GM23338 (cell line): ENCODE results near the gene PCSK5. TPM values are rescaled to one million over a fixed set of nuclear protein-coding genes. Genes with fewer than 3 reads are reported as not detected.

Experiments used
- ATAC-seq: fragments of 200-7000 bp; cut with Tn5 transposase; 3 replicates; pipeline ENCODE4 v1.9.1; 2020
- DNase-seq: peaks from one replicate; pipeline ENCODE4 v3.0.0-alpha.2; 2015; ENCODE audit warnings: low spot score
- H2AFZ ChIP-seq: fragments of 200-600 bp; sonication (generic); 2 replicates; pipeline ENCODE4 v1.8.0; 2016; ENCODE audit warnings: antibody characterized with exemption, mild to moderate bottlenecking, moderate library complexity
- H3F3A ChIP-seq: fragments of 200-600 bp; sonication (generic); replicated peaks from 2 replicates; pipeline ENCODE4 v1.8.0; 2017; ENCODE audit warnings: antibody characterized with exemption, mixed run types, low read depth
- H3K27ac ChIP-seq: fragments of 200-600 bp; sonication (generic); 2 replicates; pipeline ENCODE4 v1.6.1; 2016; ENCODE audit warnings: low read depth
- H3K27me3 ChIP-seq: fragments of 200-600 bp; sonication (generic); 2 replicates; pipeline ENCODE4 v1.8.0; 2016; ENCODE audit warnings: mild to moderate bottlenecking, mixed run types, moderate library complexity; ENCODE audit not compliant: insufficient read depth
- H3K36me3 ChIP-seq: fragments of 200-600 bp; sonication (generic); 2 replicates; pipeline ENCODE4 v1.8.0; 2016; ENCODE audit warnings: mild to moderate bottlenecking; ENCODE audit not compliant: insufficient read depth
- H3K4me1 ChIP-seq: fragments of 200-600 bp; sonication (generic); 2 replicates; pipeline ENCODE4 v1.8.0; 2016; ENCODE audit warnings: mild to moderate bottlenecking, moderate library complexity; ENCODE audit not compliant: insufficient read depth
- H3K4me2 ChIP-seq: fragments of 200-600 bp; sonication (generic); 2 replicates; pipeline ENCODE4 v1.7.1; 2017; ENCODE audit warnings: mixed run types
- H3K4me3 ChIP-seq: fragments of 200-600 bp; sonication (generic); 2 replicates; pipeline ENCODE4 v1.6.1; 2016; ENCODE audit warnings: mixed run types
- H3K79me2 ChIP-seq: fragments of 200-600 bp; sonication (generic); replicated peaks from 2 replicates; pipeline ENCODE4 v1.8.0; 2017; ENCODE audit warnings: mild to moderate bottlenecking; ENCODE audit not compliant: insufficient read depth
- H3K9me2 ChIP-seq: fragments of 200-600 bp; sonication (generic); 2 replicates; pipeline ENCODE4 v1.8.0; 2017; ENCODE audit not compliant: insufficient read depth
- H4K20me1 ChIP-seq: fragments of 200-600 bp; sonication (generic); replicated peaks from 2 replicates; pipeline ENCODE4 v1.8.0; 2017; ENCODE audit warnings: mild to moderate bottlenecking; ENCODE audit not compliant: insufficient read depth
- H3K27ac Mint-ChIP-seq: 2 replicates; pipeline ENCODE4 v1.8.0; 2020; ENCODE audit warnings: inconsistent platforms, mild to moderate bottlenecking, moderate library complexity, mixed read lengths
- H3K27me3 Mint-ChIP-seq: 3 replicates; pipeline ENCODE4 v1.8.0; 2022; ENCODE audit warnings: low read depth, mild to moderate bottlenecking, moderate library complexity, mixed read lengths, inconsistent platforms; ENCODE audit not compliant: insufficient read depth, poor library complexity
- H3K36me3 Mint-ChIP-seq: 3 replicates; pipeline ENCODE4 v1.8.0; 2021; ENCODE audit warnings: low read depth, mild to moderate bottlenecking, inconsistent platforms, moderate library complexity, mixed read lengths
- H3K4me1 Mint-ChIP-seq: 3 replicates; pipeline ENCODE4 v1.8.0; 2020; ENCODE audit warnings: mild to moderate bottlenecking, inconsistent platforms, mixed read lengths
- H3K4me3 Mint-ChIP-seq: 3 replicates; pipeline ENCODE4 v1.8.0; 2021; ENCODE audit warnings: moderate library complexity, mild to moderate bottlenecking, inconsistent platforms, mixed read lengths
- H3K9me3 Mint-ChIP-seq: 3 replicates; pipeline ENCODE4 v1.8.0; 2020; ENCODE audit warnings: moderate library complexity, mild to moderate bottlenecking, inconsistent platforms, mixed read lengths
- EZH2 ChIP-seq: fragments of 200-600 bp; sonication (generic); IDR thresholded peaks from one replicate; pipeline ENCODE4 v1.8.0; 2017; ENCODE audit warnings: antibody characterized with exemption, mild to moderate bottlenecking, low read depth; ENCODE audit not compliant: unreplicated experiment
- EZH2phosphoT487 ChIP-seq: fragments of 200-600 bp; sonication (generic); IDR thresholded peaks from one replicate; pipeline ENCODE4 v1.8.1; 2018; ENCODE audit warnings: antibody characterized with exemption; ENCODE audit not compliant: unreplicated experiment
- NANOG ChIP-seq: IDR thresholded peaks from 2 replicates; pipeline ENCODE4 v1.6.1; 2016; ENCODE audit warnings: antibody characterized with exemption, borderline replicate concordance
- STAT1 ChIP-seq: IDR thresholded peaks from one replicate; pipeline ENCODE4 v1.6.1; 2016; ENCODE audit warnings: antibody characterized with exemption; ENCODE audit not compliant: unreplicated experiment
- ZNF331 ChIP-seq: fragments of 250-450 bp; sonication (Bioruptor Pico); IDR thresholded peaks from 2 replicates; pipeline ENCODE4 v1.5.0; 2020; ENCODE audit warnings: low read depth, mild to moderate bottlenecking, moderate library complexity
- polyA plus RNA-seq: library from polyadenylated mRNA; unstranded; fragments of >200 nt; fragmentation: Nextera tagmentation; extraction: Ambion mirVana; gene quantifications from 2 replicates; pipeline ENCODE4 v1.2.1, GENCODE V29; 2016
- total RNA-seq: library from RNA; depleted of rRNA; stranded (reverse); fragments of >200 nt; shearing (Covaris generic); gene quantifications from 2 replicates; pipeline ENCODE4 v1.2.3, GENCODE V29; 2014
- TF ChIP-seq, protein P1 (sequence below): fragments of 250-450 bp; sonication (Bioruptor Pico); IDR thresholded peaks from 2 replicates; pipeline ENCODE4 v1.5.0; 2020; ENCODE audit warnings: mild to moderate bottlenecking, moderate library complexity
- TF ChIP-seq, protein P2 (sequence below): IDR thresholded peaks from 2 replicates; pipeline ENCODE4 v1.6.1; 2016; ENCODE audit warnings: antibody characterized with exemption

The PCSK5 gene
- total and polyA plus RNA-seq, 2 experiments from 2014 or later, result 12.3 to 34.8 TPM

- TF ChIP-seq, protein P1, sequence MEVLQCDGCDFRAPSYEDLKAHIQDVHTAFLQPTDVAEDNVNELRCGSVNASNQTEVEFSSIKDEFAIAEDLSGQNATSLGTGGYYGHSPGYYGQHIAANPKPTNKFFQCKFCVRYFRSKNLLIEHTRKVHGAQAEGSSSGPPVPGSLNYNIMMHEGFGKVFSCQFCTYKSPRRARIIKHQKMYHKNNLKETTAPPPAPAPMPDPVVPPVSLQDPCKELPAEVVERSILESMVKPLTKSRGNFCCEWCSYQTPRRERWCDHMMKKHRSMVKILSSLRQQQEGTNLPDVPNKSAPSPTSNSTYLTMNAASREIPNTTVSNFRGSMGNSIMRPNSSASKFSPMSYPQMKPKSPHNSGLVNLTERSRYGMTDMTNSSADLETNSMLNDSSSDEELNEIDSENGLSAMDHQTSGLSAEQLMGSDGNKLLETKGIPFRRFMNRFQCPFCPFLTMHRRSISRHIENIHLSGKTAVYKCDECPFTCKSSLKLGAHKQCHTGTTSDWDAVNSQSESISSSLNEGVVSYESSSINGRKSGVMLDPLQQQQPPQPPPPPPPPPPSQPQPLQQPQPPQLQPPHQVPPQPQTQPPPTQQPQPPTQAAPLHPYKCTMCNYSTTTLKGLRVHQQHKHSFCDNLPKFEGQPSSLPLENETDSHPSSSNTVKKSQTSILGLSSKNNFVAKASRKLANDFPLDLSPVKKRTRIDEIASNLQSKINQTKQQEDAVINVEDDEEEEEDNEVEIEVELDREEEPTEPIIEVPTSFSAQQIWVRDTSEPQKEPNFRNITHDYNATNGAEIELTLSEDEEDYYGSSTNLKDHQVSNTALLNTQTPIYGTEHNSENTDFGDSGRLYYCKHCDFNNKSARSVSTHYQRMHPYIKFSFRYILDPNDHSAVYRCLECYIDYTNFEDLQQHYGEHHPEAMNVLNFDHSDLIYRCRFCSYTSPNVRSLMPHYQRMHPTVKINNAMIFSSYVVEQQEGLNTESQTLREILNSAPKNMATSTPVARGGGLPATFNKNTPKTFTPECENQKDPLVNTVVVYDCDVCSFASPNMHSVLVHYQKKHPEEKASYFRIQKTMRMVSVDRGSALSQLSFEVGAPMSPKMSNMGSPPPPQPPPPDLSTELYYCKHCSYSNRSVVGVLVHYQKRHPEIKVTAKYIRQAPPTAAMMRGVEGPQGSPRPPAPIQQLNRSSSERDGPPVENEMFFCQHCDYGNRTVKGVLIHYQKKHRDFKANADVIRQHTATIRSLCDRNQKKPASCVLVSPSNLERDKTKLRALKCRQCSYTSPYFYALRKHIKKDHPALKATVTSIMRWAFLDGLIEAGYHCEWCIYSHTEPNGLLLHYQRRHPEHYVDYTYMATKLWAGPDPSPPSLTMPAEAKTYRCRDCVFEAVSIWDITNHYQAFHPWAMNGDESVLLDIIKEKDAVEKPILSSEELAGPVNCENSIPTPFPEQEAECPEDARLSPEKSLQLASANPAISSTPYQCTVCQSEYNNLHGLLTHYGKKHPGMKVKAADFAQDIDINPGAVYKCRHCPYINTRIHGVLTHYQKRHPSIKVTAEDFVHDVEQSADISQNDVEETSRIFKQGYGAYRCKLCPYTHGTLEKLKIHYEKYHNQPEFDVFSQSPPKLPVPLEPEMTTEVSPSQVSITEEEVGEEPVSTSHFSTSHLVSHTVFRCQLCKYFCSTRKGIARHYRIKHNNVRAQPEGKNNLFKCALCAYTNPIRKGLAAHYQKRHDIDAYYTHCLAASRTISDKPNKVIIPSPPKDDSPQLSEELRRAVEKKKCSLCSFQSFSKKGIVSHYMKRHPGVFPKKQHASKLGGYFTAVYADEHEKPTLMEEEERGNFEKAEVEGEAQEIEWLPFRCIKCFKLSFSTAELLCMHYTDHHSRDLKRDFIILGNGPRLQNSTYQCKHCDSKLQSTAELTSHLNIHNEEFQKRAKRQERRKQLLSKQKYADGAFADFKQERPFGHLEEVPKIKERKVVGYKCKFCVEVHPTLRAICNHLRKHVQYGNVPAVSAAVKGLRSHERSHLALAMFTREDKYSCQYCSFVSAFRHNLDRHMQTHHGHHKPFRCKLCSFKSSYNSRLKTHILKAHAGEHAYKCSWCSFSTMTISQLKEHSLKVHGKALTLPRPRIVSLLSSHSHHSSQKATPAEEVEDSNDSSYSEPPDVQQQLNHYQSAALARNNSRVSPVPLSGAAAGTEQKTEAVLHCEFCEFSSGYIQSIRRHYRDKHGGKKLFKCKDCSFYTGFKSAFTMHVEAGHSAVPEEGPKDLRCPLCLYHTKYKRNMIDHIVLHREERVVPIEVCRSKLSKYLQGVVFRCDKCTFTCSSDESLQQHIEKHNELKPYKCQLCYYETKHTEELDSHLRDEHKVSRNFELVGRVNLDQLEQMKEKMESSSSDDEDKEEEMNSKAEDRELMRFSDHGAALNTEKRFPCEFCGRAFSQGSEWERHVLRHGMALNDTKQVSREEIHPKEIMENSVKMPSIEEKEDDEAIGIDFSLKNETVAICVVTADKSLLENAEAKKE (CRISPR knock-in tag), result no peak
- TF ChIP-seq EZH2phosphoT487, result no peak
These were observed 56.8 kb downstream of the PCSK5 start (continued) for GRCh38 chr9:75947233-75947632.

DNA sequence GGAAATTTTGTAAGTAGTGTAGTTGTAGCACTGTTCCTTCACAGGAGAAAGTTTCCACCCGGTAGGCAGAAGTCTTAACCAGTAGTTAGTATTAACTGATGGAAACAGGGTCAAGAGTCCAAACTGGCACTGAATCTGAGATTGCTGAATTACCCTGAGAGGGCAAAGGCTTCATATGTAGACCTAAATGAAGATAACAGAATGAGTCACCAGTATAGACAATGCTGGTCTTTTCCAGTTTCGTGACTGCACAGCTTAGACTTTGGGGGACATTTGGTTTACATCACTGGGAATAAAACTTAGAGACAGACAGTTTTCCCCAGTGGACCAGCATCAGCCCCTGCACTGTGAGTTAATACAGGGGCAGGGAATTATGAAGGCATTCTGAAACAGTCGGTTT lies 60.5 kb downstream of the PCSK5 start:
- no peak overlapping the region for H3K4me3 ChIP-seq
- ATAC-seq, result no peak
- Mint-ChIP-seq H3K36me3 (peaks cover 17% of the 10 kb centered on the region), H3K9me3 (no peaks in the 10 kb centered on the region), H3K27ac (no peak overlapping the region), H3K4me1 (peaks cover 13% of the 10 kb centered on the region), H3K4me3 (no peak overlapping the region), H3K27me3 (no peaks in the 10 kb centered on the region)
- peaks cover 35% of the 10 kb centered on the region for H3K79me2 ChIP-seq
- H3K27me3 ChIP-seq, result no peaks in the 10 kb centered on the region
- no peaks in the 10 kb centered on the region for H3F3A ChIP-seq
- no peak for DNase-seq
- no peaks in the 10 kb centered on the region for H3K9me2 ChIP-seq
- no peaks in the 10 kb centered on the region; the same call in 1 of the 2 replicates for H3K36me3 ChIP-seq
- H2AFZ ChIP-seq, result no peak overlapping the region
- H4K20me1 ChIP-seq, result no peaks in the 10 kb centered on the region
- H3K27ac ChIP-seq, result no peak overlapping the region
- no peak overlapping the region for H3K4me2 ChIP-seq
- peaks cover 16% of the 10 kb centered on the region; the same call in 1 of the 2 replicates for H3K4me1 ChIP-seq
- TF ChIP-seq ZNF331 (CRISPR knock-in tag), result no peak
- no peak for TF ChIP-seq NANOG
- no peak for TF ChIP-seq STAT1
- TF ChIP-seq, protein P1 (CRISPR knock-in tag), result no peak
- no peak for TF ChIP-seq EZH2phosphoT487
- TF ChIP-seq EZH2, result no peak
- TF ChIP-seq, protein P2, sequence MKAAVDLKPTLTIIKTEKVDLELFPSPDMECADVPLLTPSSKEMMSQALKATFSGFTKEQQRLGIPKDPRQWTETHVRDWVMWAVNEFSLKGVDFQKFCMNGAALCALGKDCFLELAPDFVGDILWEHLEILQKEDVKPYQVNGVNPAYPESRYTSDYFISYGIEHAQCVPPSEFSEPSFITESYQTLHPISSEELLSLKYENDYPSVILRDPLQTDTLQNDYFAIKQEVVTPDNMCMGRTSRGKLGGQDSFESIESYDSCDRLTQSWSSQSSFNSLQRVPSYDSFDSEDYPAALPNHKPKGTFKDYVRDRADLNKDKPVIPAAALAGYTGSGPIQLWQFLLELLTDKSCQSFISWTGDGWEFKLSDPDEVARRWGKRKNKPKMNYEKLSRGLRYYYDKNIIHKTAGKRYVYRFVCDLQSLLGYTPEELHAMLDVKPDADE, result no peak
